ENCODE results near the gene KCNJ10.

Gene KCNJ10

GRCh38 chr1:159953536-159954515 lies 116.1 kb downstream of the KCNJ10 start, which contains the start of gene SLAMF9:
Gene SLAMF9 (minus strand): TSS chr1:159954237. CDS start chr1:159954137, 100 bp downstream.
- peak; percentile 16 for DNase-seq (ENCODE audit: low read depth)
- no peak within 1 kb of the TSS for H3K4me3 ChIP-seq (ENCODE audit: low read depth, low read length)

- DNase-seq (ENCODE audit: low read depth), result no peak
Measured at GRCh38 chr1:159952932-159953331, 117.0 kb downstream of the KCNJ10 start.

DNA sequence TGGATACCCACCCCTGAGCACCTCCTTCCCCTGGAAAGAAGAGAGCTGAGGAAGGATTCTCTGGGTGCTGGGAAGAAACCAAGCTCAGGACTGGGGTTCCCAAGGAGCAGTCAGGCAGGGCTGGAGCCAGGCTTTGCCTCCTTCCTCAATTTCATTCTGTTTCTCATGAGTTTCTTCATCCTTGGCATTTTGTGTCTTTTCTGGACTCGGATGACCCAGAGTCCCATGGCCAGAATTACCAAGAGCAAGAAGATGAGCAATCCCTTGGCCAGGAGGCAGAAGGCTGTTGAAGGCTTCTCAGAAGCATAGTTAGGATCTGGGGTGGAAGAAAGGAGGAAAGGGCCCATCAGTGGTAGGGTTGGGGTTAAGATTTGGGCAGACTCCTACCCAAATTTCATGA lies 118.4 kb downstream of the KCNJ10 start:
- no peak overlapping the region for H3K4me3 ChIP-seq (ENCODE audit: low read depth, low read length)
- no peak for DNase-seq (ENCODE audit: low read depth)

More at GRCh38 chr1:159952932-159953331, 117.0 kb downstream of the KCNJ10 start:
- no peak overlapping the region for H3K4me3 ChIP-seq (ENCODE audit: low read depth, low read length)

DNA sequence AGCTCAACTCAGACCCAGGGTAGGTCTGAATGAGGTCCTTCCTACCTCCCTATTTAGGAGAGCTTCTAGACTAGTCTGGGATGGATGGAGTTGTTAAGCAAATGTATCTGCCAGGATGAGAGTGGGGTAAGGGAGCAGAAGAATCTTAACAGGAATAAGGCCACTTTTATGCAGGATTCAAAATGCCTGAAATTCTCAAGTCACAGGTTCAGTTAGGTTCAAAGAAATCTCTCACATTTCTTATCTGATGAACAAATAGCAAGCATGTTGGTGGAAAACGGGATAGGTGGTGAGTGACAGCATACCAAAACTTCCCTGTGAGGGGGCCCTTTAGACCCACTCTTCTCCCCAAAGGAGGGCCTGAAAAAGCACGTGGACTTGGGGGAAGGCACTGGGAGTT lies 118.9 kb downstream of the KCNJ10 start:
- DNase-seq (ENCODE audit: low read depth), result no peak
- H3K4me3 ChIP-seq (ENCODE audit: low read depth, low read length), result no peak overlapping the region

DNA sequence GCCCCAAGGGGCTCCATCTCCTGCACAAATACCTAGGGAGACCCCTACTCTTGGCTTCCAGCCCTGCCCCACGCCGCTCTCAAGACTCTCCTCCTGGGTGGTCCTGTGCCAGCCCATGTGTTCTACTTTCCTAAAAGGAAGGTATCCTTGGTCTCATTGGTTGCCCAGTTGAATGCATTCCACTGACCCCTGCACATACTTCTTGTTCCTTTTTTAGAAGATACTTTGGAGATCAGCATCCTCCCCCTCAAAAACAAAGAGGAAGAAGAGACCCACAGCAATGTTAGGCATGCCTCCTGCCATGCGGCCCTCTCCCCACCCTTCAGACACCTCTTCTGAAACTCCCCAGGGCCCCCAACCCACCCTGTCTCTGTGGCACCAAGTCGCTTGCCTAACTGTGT lies 120.0 kb downstream of the KCNJ10 start:
- DNase-seq (ENCODE audit: low read depth), result no peak
- H3K4me3 ChIP-seq (ENCODE audit: low read depth, low read length), result no peak overlapping the region

GRCh38 chr1:159949123-159949522 lies 120.8 kb downstream of the KCNJ10 start:
- no peak overlapping the region for H3K4me3 ChIP-seq (ENCODE audit: low read depth, low read length)
- DNase-seq (ENCODE audit: low read depth), result no peak
